HepG2 (cell line): ENCODE data around the gene SYCE3. TPM values are rescaled to one million over a fixed set of nuclear protein-coding genes. Genes with fewer than 3 reads are reported as not detected.

Experiments
- AHR ChIP-seq: IDR thresholded peaks from 2 replicates; pipeline ENCODE4 v1.6.1; 2018; ENCODE audit warnings: missing genetic modification reagents, missing compliant biosample characterization
- IRF2 ChIP-seq: IDR thresholded peaks from 2 replicates; pipeline ENCODE4 v1.6.1; 2018; ENCODE audit warnings: missing genetic modification reagents, missing compliant biosample characterization
- KMT2A ChIP-seq: sonication (generic); formaldehyde crosslinking; IDR thresholded peaks from 2 replicates; pipeline ENCODE4 v1.4.0; 2020; ENCODE audit warnings: missing genetic modification reagents
- RAD51 ChIP-seq: fragments of 450-650 bp; IDR thresholded peaks from 2 replicates; pipeline ENCODE4 v1.6.1; 2016; ENCODE audit warnings: borderline replicate concordance
- RFX1 ChIP-seq: fragments of 450-650 bp; IDR thresholded peaks from 2 replicates; pipeline ENCODE4 v1.6.1; 2017
- SIX1 ChIP-seq: sonication (generic); formaldehyde crosslinking; IDR thresholded peaks from 2 replicates; pipeline ENCODE4 v1.4.0; 2020; ENCODE audit warnings: missing genetic modification reagents, borderline replicate concordance
- TEAD2 ChIP-seq: sonication (generic); formaldehyde crosslinking; IDR thresholded peaks from 2 replicates; pipeline ENCODE4 v1.9.0; 2021; ENCODE audit warnings: missing genetic modification reagents
- ZNF331 ChIP-seq: sonication (generic); formaldehyde crosslinking; IDR thresholded peaks from 2 replicates; pipeline ENCODE4 v1.4.0; 2020; ENCODE audit warnings: missing genetic modification reagents
- ZNF550 ChIP-seq: sonication (generic); formaldehyde crosslinking; IDR thresholded peaks from 2 replicates; pipeline ENCODE4 v1.4.0; 2020; ENCODE audit warnings: mild to moderate bottlenecking, missing genetic modification reagents, borderline replicate concordance
- ZNF672 ChIP-seq: sonication (generic); formaldehyde crosslinking; IDR thresholded peaks from 2 replicates; pipeline ENCODE4 v1.8.1; 2022; ENCODE audit warnings: missing genetic modification reagents
- ZNF891 ChIP-seq: sonication (generic); formaldehyde crosslinking; IDR thresholded peaks from 2 replicates; pipeline ENCODE4 v1.5.0; 2020; ENCODE audit warnings: mild to moderate bottlenecking, missing genetic modification reagents
- polyA plus RNA-seq, 8 experiments: library from polyadenylated mRNA; depleted of rRNA in 3 of 8; stranded (reverse) in 7 of 8; unstranded in 1 of 8; fragments of >200 nt; fragmentation: Illumina TruSeq in 4 of 8; extraction: Trizol in 4 of 8; gene quantifications; 2 replicates each; pipeline versions ENCODE4 v1.2.1 to v1.2.3, GENCODE V29; 2011 to 2016; ENCODE audit warnings: low read depth in 4 of 8, missing spikeins in 1 of 8, mixed read lengths in 1 of 8; ENCODE audit not compliant: insufficient read depth in 1 of 8
- total RNA-seq, 5 experiments: library from RNA; depleted of rRNA; stranded (reverse); fragments of >200 nt; fragmentation: Illumina TruSeq; extraction: Trizol; gene quantifications; 2 replicates each; pipeline ENCODE4 v1.2.3, GENCODE V29; 2016; ENCODE audit warnings: low read depth in 1 of 5
- TF ChIP-seq, protein P1 (sequence below): sonication (generic); formaldehyde crosslinking; IDR thresholded peaks from 2 replicates; pipeline ENCODE4 v1.8.1; 2022; ENCODE audit warnings: low read depth, mild to moderate bottlenecking, missing genetic modification reagents
- TF ChIP-seq, protein P2 (sequence below): sonication (generic); formaldehyde crosslinking; IDR thresholded peaks from 2 replicates; pipeline ENCODE4 v1.4.0; 2020; ENCODE audit warnings: mild to moderate bottlenecking, low read depth, missing genetic modification reagents
- TF ChIP-seq, protein P3 (sequence below): sonication (generic); formaldehyde crosslinking; IDR thresholded peaks from 2 replicates; pipeline ENCODE4 v1.4.0; 2020; ENCODE audit warnings: missing genetic modification reagents
- TF ChIP-seq, protein P4 (sequence below): conservative IDR thresholded peaks from 2 replicates; pipeline ENCODE4 v1.6.1; 2018; ENCODE audit warnings: missing genetic modification reagents
- TF ChIP-seq, protein P5 (sequence below): sonication (generic); formaldehyde crosslinking; IDR thresholded peaks from 2 replicates; pipeline ENCODE4 v1.4.0; 2020; ENCODE audit warnings: missing genetic modification reagents, borderline replicate concordance
- TF ChIP-seq, protein P6 (sequence below): sonication (generic); formaldehyde crosslinking; IDR thresholded peaks from 2 replicates; pipeline ENCODE4 v1.4.0; 2020; ENCODE audit warnings: mild to moderate bottlenecking, missing genetic modification reagents

SYCE3 gene
- total and polyA plus RNA-seq, 2 of the 13 experiments (the other 11 are each of a cell fraction or from before 2014, with no cell fraction given), result not detected

DNA sequence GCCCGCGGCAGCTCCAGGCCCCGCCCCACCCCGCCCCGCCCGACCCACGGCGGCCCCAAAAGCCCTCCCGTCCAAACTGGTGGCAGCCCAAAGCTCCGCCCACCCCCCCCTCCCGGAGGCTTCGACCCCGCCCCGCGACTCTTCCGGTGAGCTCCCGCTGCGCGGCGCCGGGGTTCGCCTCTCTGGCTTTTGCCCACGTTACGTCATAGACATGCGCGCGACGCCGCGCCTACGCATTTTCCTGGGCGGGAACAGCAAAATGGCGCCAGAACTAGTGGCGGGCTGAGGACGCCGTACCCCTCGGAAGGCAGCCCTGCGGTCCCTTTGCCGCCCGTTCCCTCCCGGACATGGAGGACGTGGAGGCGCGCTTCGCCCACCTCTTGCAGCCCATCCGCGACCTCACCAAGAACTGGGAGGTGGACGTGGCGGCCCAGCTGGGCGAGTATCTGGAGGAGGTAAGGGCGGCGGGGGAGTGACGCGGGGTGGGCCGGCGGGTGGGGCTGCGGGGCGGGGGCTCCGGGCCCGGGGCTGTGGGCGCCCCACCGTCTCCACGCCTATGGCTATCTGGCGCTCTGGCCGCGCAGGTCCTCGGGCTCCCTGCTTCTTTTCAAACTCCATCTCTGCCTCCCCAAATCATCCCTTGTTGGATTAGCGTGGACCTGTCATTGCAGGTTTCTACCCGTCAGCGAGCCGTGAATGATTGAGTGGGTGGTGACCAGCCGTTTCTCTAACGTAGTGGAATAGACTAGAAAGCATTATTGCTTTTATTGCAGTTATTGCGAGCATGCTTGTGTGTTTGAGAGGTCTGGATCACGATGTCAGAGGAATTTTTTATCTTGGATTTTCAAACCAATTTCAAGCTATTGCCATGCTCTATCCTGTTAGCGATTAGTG, 54.5 kb downstream of the SYCE3 start, which contains the start of gene NCAPH2 (continued):
- TF ChIP-seq, protein P1, sequence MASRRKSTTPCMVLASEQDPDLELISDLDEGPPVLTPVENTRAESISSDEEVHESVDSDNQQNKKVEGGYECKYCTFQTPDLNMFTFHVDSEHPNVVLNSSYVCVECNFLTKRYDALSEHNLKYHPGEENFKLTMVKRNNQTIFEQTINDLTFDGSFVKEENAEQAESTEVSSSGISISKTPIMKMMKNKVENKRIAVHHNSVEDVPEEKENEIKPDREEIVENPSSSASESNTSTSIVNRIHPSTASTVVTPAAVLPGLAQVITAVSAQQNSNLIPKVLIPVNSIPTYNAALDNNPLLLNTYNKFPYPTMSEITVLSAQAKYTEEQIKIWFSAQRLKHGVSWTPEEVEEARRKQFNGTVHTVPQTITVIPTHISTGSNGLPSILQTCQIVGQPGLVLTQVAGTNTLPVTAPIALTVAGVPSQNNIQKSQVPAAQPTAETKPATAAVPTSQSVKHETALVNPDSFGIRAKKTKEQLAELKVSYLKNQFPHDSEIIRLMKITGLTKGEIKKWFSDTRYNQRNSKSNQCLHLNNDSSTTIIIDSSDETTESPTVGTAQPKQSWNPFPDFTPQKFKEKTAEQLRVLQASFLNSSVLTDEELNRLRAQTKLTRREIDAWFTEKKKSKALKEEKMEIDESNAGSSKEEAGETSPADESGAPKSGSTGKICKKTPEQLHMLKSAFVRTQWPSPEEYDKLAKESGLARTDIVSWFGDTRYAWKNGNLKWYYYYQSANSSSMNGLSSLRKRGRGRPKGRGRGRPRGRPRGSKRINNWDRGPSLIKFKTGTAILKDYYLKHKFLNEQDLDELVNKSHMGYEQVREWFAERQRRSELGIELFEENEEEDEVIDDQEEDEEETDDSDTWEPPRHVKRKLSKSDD (CRISPR knock-in tag), result 0 out of 2 replicates have a peak, but pooled peaks have one; percentile 47
- no peak for TF ChIP-seq ZNF672
- peak; percentile 61; the same call in 1 of the 2 replicates for TF ChIP-seq ZNF331 (CRISPR knock-in tag)
- TF ChIP-seq, protein P2, sequence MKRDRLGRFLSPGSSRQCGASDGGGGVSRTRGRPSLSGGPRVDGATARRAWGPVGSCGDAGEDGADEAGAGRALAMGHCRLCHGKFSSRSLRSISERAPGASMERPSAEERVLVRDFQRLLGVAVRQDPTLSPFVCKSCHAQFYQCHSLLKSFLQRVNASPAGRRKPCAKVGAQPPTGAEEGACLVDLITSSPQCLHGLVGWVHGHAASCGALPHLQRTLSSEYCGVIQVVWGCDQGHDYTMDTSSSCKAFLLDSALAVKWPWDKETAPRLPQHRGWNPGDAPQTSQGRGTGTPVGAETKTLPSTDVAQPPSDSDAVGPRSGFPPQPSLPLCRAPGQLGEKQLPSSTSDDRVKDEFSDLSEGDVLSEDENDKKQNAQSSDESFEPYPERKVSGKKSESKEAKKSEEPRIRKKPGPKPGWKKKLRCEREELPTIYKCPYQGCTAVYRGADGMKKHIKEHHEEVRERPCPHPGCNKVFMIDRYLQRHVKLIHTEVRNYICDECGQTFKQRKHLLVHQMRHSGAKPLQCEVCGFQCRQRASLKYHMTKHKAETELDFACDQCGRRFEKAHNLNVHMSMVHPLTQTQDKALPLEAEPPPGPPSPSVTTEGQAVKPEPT (CRISPR knock-in tag), result no peak
- TF ChIP-seq SIX1 (CRISPR knock-in tag), result no peak
- peak; percentile 65 for TF ChIP-seq IRF2 (CRISPR knock-in tag)
- TF ChIP-seq, protein P3, sequence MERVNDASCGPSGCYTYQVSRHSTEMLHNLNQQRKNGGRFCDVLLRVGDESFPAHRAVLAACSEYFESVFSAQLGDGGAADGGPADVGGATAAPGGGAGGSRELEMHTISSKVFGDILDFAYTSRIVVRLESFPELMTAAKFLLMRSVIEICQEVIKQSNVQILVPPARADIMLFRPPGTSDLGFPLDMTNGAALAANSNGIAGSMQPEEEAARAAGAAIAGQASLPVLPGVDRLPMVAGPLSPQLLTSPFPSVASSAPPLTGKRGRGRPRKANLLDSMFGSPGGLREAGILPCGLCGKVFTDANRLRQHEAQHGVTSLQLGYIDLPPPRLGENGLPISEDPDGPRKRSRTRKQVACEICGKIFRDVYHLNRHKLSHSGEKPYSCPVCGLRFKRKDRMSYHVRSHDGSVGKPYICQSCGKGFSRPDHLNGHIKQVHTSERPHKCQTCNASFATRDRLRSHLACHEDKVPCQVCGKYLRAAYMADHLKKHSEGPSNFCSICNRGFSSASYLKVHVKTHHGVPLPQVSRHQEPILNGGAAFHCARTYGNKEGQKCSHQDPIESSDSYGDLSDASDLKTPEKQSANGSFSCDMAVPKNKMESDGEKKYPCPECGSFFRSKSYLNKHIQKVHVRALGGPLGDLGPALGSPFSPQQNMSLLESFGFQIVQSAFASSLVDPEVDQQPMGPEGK (CRISPR knock-in tag), result no peak; the same call in 1 of the 2 replicates
- no peak for TF ChIP-seq ZNF550 (CRISPR knock-in tag)
- TF ChIP-seq, protein P4, sequence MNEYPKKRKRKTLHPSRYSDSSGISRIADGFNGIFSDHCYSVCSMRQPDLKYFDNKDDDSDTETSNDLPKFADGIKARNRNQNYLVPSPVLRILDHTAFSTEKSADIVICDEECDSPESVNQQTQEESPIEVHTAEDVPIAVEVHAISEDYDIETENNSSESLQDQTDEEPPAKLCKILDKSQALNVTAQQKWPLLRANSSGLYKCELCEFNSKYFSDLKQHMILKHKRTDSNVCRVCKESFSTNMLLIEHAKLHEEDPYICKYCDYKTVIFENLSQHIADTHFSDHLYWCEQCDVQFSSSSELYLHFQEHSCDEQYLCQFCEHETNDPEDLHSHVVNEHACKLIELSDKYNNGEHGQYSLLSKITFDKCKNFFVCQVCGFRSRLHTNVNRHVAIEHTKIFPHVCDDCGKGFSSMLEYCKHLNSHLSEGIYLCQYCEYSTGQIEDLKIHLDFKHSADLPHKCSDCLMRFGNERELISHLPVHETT (CRISPR knock-in tag), result peak; percentile 78
- TF ChIP-seq KMT2A (CRISPR knock-in tag), result peak; percentile 82
- TF ChIP-seq, protein P5, sequence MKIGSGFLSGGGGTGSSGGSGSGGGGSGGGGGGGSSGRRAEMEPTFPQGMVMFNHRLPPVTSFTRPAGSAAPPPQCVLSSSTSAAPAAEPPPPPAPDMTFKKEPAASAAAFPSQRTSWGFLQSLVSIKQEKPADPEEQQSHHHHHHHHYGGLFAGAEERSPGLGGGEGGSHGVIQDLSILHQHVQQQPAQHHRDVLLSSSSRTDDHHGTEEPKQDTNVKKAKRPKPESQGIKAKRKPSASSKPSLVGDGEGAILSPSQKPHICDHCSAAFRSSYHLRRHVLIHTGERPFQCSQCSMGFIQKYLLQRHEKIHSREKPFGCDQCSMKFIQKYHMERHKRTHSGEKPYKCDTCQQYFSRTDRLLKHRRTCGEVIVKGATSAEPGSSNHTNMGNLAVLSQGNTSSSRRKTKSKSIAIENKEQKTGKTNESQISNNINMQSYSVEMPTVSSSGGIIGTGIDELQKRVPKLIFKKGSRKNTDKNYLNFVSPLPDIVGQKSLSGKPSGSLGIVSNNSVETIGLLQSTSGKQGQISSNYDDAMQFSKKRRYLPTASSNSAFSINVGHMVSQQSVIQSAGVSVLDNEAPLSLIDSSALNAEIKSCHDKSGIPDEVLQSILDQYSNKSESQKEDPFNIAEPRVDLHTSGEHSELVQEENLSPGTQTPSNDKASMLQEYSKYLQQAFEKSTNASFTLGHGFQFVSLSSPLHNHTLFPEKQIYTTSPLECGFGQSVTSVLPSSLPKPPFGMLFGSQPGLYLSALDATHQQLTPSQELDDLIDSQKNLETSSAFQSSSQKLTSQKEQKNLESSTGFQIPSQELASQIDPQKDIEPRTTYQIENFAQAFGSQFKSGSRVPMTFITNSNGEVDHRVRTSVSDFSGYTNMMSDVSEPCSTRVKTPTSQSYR (CRISPR knock-in tag), result peak; percentile 23; the same call in 1 of the 2 replicates
- TF ChIP-seq, protein P6, sequence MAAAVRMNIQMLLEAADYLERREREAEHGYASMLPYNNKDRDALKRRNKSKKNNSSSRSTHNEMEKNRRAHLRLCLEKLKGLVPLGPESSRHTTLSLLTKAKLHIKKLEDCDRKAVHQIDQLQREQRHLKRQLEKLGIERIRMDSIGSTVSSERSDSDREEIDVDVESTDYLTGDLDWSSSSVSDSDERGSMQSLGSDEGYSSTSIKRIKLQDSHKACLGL (CRISPR knock-in tag), result 0 out of 2 replicates have a peak, but pooled peaks have one; percentile 28
- TF ChIP-seq ZNF891, result no peak
- no peak; the same call in 1 of the 2 replicates for TF ChIP-seq AHR (CRISPR knock-in tag)
- no peak for TF ChIP-seq TEAD2 (CRISPR knock-in tag)
- no peak for TF ChIP-seq RFX1
- TF ChIP-seq RAD51, result no peak
